ENCODE data around the gene FAM81A.

Gene FAM81A

GRCh38 chr15:59410391-59410896 lies 27.5 kb upstream of the FAM81A start:
- no peak for ATAC-seq
- no peak for TF ChIP-seq BACH2 (CRISPR knock-in tag; IDR thresholded peaks at IDR 0.05; ENCODE audit: borderline replicate concordance)
- TF ChIP-seq ZNF565 (CRISPR knock-in tag; conservative IDR thresholded peaks at IDR 0.05; ENCODE audit: low read depth): no peak
- no peak for TF ChIP-seq ISL1 (CRISPR knock-in tag; IDR thresholded peaks at IDR 0.05)
- no peak for TF ChIP-seq PPARA (CRISPR knock-in tag; IDR thresholded peaks at IDR 0.05; ENCODE audit: borderline replicate concordance)
- TF ChIP-seq CSDC2 (CRISPR knock-in tag; IDR thresholded peaks at IDR 0.05): no peak

GRCh38 chr15:59413577-59413976 lies 24.4 kb upstream of the FAM81A start:
- TF ChIP-seq CSRNP3 (CRISPR knock-in tag; IDR thresholded peaks at IDR 0.05) (no peak), OSR1 (CRISPR knock-in tag; IDR thresholded peaks at IDR 0.05) (no peak), ZFP3 (CRISPR knock-in tag; IDR thresholded peaks at IDR 0.05) (no peak), POU6F1 (CRISPR knock-in tag; IDR thresholded peaks at IDR 0.05; ENCODE audit: borderline replicate concordance, low read depth) (no peak), ISL1 (CRISPR knock-in tag; IDR thresholded peaks at IDR 0.05) (no peak), ZNF70 (CRISPR knock-in tag; IDR thresholded peaks at IDR 0.05) (no peak), BACH2 (CRISPR knock-in tag; IDR thresholded peaks at IDR 0.05; ENCODE audit: borderline replicate concordance) (no peak), TOX (CRISPR knock-in tag; IDR thresholded peaks at IDR 0.05; ENCODE audit: borderline replicate concordance) (no peak), SNAI2 (CRISPR knock-in tag; IDR thresholded peaks at IDR 0.05) (no peak), GLIS3 (CRISPR knock-in tag; IDR thresholded peaks at IDR 0.05) (no peak), RARB (CRISPR knock-in tag; IDR thresholded peaks at IDR 0.05) (no peak), CREB5 (CRISPR knock-in tag; IDR thresholded peaks at IDR 0.05; ENCODE audit: low read depth) (no peak), ZC3H10 (CRISPR knock-in tag; IDR thresholded peaks at IDR 0.05) (no peak)
- no peak for ATAC-seq

GRCh38 chr15:59416816-59417215 lies 21.2 kb upstream of the FAM81A start:
- ATAC-seq: no peak
- TF ChIP-seq RARB (CRISPR knock-in tag; IDR thresholded peaks at IDR 0.05) (no peak), TCF4 (CRISPR knock-in tag; IDR thresholded peaks at IDR 0.05; ENCODE audit: borderline replicate concordance) (no peak), ZFP3 (CRISPR knock-in tag; IDR thresholded peaks at IDR 0.05) (no peak), PPARA (CRISPR knock-in tag; IDR thresholded peaks at IDR 0.05; ENCODE audit: borderline replicate concordance) (no peak), CSRNP3 (CRISPR knock-in tag; IDR thresholded peaks at IDR 0.05) (no peak), CREB5 (CRISPR knock-in tag; IDR thresholded peaks at IDR 0.05; ENCODE audit: low read depth) (no peak), CSDC2 (CRISPR knock-in tag; IDR thresholded peaks at IDR 0.05) (no peak), ZNF565 (CRISPR knock-in tag; conservative IDR thresholded peaks at IDR 0.05; ENCODE audit: low read depth) (no peak), ZFP30 (CRISPR knock-in tag; IDR thresholded peaks at IDR 0.05) (no peak), SNAI2 (CRISPR knock-in tag; IDR thresholded peaks at IDR 0.05) (no peak), TSHZ2 (CRISPR knock-in tag; IDR thresholded peaks at IDR 0.05) (no peak), GLIS3 (CRISPR knock-in tag; IDR thresholded peaks at IDR 0.05) (no peak)

Measured in SK-N-SH treated with all-trans-retinoic acid at 6 μM for 48 hours (cell line).